Occipital lobe (tissue), 2 donors: Measurements from ENCODE around the gene KCNK4. TPM values are rescaled to one million over a fixed set of nuclear protein-coding genes. Genes with fewer than 3 reads are reported as not detected.
"Not testable (repeated sequence)": the region's sequence is repeated elsewhere in the genome, so short reads cannot be mapped to it uniquely, and the experiment has no call there.

Source experiments
- DNase-seq: peaks from one replicate; lab custom pipeline; 2025; lab: John Stamatoyannopoulos, UW
- total RNA-seq: library from RNA; depleted of rRNA; stranded (reverse); fragments of >200 nt; gene quantifications from one replicate; pipeline ENCODE4 v1.2.3, GENCODE V29; 2014

KCNK4 gene
- 3.0 TPM for total RNA-seq

- DNase-seq, result no peak
These were observed at the start of gene KCNK4 for GRCh38 chr11:64291262-64291751. TSS of gene KCNK4 (plus strand) at chr11:64291302. CDS start at chr11:64293019, 1,717 bp downstream.

- DNase-seq, result no peak
These were observed 49.4 kb upstream of the KCNK4 start for GRCh38 chr11:64241491-64242374.

- DNase-seq, result no peak
These were observed 47.8 kb upstream of the KCNK4 start for GRCh38 chr11:64243236-64243854.

- DNase-seq, result no peak
These were observed 47.0 kb upstream of the KCNK4 start for GRCh38 chr11:64244107-64244506.

GRCh38 chr11:64244966-64245365, 46.1 kb upstream of the KCNK4 start:
- DNase-seq, result no peak

- no peak for DNase-seq
These were observed 45.7 kb upstream of the KCNK4 start for GRCh38 chr11:64245401-64245796.

- DNase-seq, result no peak
These were observed 45.1 kb upstream of the KCNK4 start for GRCh38 chr11:64245797-64246620.

GRCh38 chr11:64246621-64246870, 44.6 kb upstream of the KCNK4 start:
- not testable (repeated sequence) for DNase-seq

- peak; percentile 78 for DNase-seq
These were observed 44.0 kb upstream of the KCNK4 start, which contains the start of gene PPP1R14B for GRCh38 chr11:64246871-64247728. TSS of gene PPP1R14B (minus strand) at chr11:64246943. CDS start at chr11:64246673, 270 bp downstream.

- no peak for DNase-seq
These were observed 43.2 kb upstream of the KCNK4 start for GRCh38 chr11:64247729-64248531.

GRCh38 chr11:64248578-64248977, 42.5 kb upstream of the KCNK4 start:
- no peak for DNase-seq

GRCh38 chr11:64249038-64249437, 42.1 kb upstream of the KCNK4 start:
- DNase-seq, result no peak

GRCh38 chr11:64249563-64250414, 41.3 kb upstream of the KCNK4 start:
- no peak for DNase-seq

- no peak for DNase-seq
These were observed 40.6 kb upstream of the KCNK4 start for GRCh38 chr11:64250415-64251015.

- no peak for DNase-seq
These were observed 39.9 kb upstream of the KCNK4 start, which contains the start of gene PLCB3 for GRCh38 chr11:64251016-64251752. TSS of gene PLCB3 (plus strand) at chr11:64251530. CDS start at chr11:64251650, 120 bp downstream.

- DNase-seq, result no peak
These were observed 39.4 kb upstream of the KCNK4 start for GRCh38 chr11:64251753-64252002.

- DNase-seq, result no peak
These were observed 38.9 kb upstream of the KCNK4 start for GRCh38 chr11:64252003-64252872.
